GM18502 (cell line): Measurements from ENCODE around the gene MPPED2.
"Not testable (repeated sequence)": the region's sequence is repeated elsewhere in the genome, so short reads cannot be mapped to it uniquely, and the experiment has no call there.

Experiments used
- ATAC-seq: cut with Tn5 transposase; IDR thresholded peaks from one replicate; pipeline ENCODE4 v1.9.1; 2021; ENCODE audit warnings: mild to moderate bottlenecking; ENCODE audit not compliant: unreplicated experiment, poor library complexity

Gene MPPED2

GRCh38 chr11:30579415-30580175 lies 6.6 kb downstream of the MPPED2 start:
- ATAC-seq = no peak

- ATAC-seq = no peak
Measured at GRCh38 chr11:30578406-30578805, 7.7 kb downstream of the MPPED2 start.

- no peak for ATAC-seq
Measured at GRCh38 chr11:30573951-30574350, 12.2 kb downstream of the MPPED2 start.

- no peak for ATAC-seq
Measured at GRCh38 chr11:30568931-30569330, 17.2 kb downstream of the MPPED2 start.

GRCh38 chr11:30567644-30568043 lies 18.5 kb downstream of the MPPED2 start:
- no peak for ATAC-seq

GRCh38 chr11:30567120-30567519 lies 19.0 kb downstream of the MPPED2 start:
- ATAC-seq = no peak

- ATAC-seq = no peak
Measured at GRCh38 chr11:30566482-30566881, 19.7 kb downstream of the MPPED2 start.

- no peak for ATAC-seq
Measured at GRCh38 chr11:30565027-30565426, 21.1 kb downstream of the MPPED2 start.

GRCh38 chr11:30561691-30562415 lies 24.3 kb downstream of the MPPED2 start:
- no peak for ATAC-seq

- no peak for ATAC-seq
Measured at GRCh38 chr11:30560206-30561106, 25.7 kb downstream of the MPPED2 start.

- ATAC-seq = no peak
Measured at GRCh38 chr11:30559004-30559403, 27.1 kb downstream of the MPPED2 start.

- ATAC-seq = not testable (repeated sequence)
Measured at GRCh38 chr11:30554587-30554986, 31.6 kb downstream of the MPPED2 start.

GRCh38 chr11:30553521-30554110 lies 32.5 kb downstream of the MPPED2 start:
- ATAC-seq = no peak

GRCh38 chr11:30552839-30553238 lies 33.3 kb downstream of the MPPED2 start:
- no peak for ATAC-seq

GRCh38 chr11:30550022-30550542 lies 36.1 kb downstream of the MPPED2 start:
- no peak for ATAC-seq

- ATAC-seq = no peak
Measured at GRCh38 chr11:30549565-30549964, 36.6 kb downstream of the MPPED2 start.

- ATAC-seq = no peak
Measured at GRCh38 chr11:30546334-30546733, 39.8 kb downstream of the MPPED2 start.

- ATAC-seq = no peak
Measured at GRCh38 chr11:30545507-30545906, 40.6 kb downstream of the MPPED2 start.

GRCh38 chr11:30543066-30543465 lies 43.1 kb downstream of the MPPED2 start:
- no peak for ATAC-seq

- no peak for ATAC-seq
Measured at GRCh38 chr11:30540781-30541180, 45.4 kb downstream of the MPPED2 start.
